ENCODE measurements around the gene IARS1. TPM values are rescaled to one million over a fixed set of nuclear protein-coding genes. Genes with fewer than 3 reads are reported as not detected.

The IARS1 gene
- total RNA-seq, 4 donors from 2014 or later, result 25.4 to 70.7 (median 48.0) TPM

DNA sequence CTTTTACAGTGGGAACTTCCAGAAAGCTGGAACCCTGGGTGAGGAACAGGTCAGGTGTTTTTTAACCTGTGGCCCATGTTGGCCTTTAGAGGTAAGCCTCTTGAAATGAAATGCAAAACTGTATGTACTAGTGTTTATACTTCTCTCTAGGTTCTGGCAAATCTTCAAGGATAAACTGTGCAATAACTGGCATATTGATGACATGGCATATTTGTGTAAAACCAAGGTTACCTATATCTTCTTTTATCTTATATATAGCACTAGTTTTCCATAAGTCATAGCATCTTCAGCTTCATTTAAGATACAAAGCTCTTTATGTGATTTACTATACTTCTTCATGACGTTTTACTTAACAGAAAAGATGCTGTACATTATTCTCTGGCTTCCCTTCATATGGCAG is 7.4 kb upstream of the IARS1 start:
- H3K36me3 ChIP-seq, result peaks cover 0 to 90% (median 43%) of the 10 kb centered on the region in 4 donors

GRCh38 chr9:92299116-92299515 is 5.6 kb upstream of the IARS1 start:
- Histone ChIP-seq H3K27me3 (no peaks in the 10 kb centered on the region), H3K9me3 (no peaks in the 10 kb centered on the region), H3K36me3 (peaks cover 0 to 71% (median 34%) of the 10 kb centered on the region in 4 donors), H3K4me3 (no peak overlapping the region), H3K4me1 (peaks cover 0 to 9% (median 6%) of the 10 kb centered on the region in 4 donors), H3K27ac (no peak overlapping the region)
- in situ Hi-C loops (cut with MboI; ENCODE audit: low pct_ligation_motif_present in 1 of 4, low pct_unique_long_range_greater_than_20kb in 1 of 4, low sequenced_read_pairs in 3 of 4), result no loop called here
- 67 to 95% methylated on average over 1 of the region's 1 CpG for WGBS, 2 donors (ENCODE audit: low coverage in 1 of 2)
- intact Hi-C loops (cut with DNase I; ENCODE audit: low total_unique reads), result loop anchor here (10.0 kb wide), 1 partner anchor 164 kb away; no protein-coding TSS in a partner anchor
- DNase-seq, result no peak
- TF ChIP-seq EP300 (IDR thresholded peaks at IDR 0.05; ENCODE audit: low read depth), result no peak
- TF ChIP-seq POLR2A (IDR thresholded peaks at IDR 0.05), result no peak

More for the DNA sequence above, 7.4 kb upstream of the IARS1 start:
- in situ Hi-C loops (cut with MboI; ENCODE audit: low pct_ligation_motif_present in 1 of 4, low pct_unique_long_range_greater_than_20kb in 1 of 4, low sequenced_read_pairs in 3 of 4) (loop anchor here in 1 of 4 donors (25.0 kb wide), 1 partner anchor 336 kb away; no protein-coding TSS in a partner anchor), intact Hi-C loops (cut with DNase I; ENCODE audit: low total_unique reads) (no loop called here)
- no peaks in the 10 kb centered on the region for H3K27me3 ChIP-seq
- H3K27ac ChIP-seq, result no peak overlapping the region
- DNase-seq, result no peak
- H3K4me3 ChIP-seq, result no peak overlapping the region
- TF ChIP-seq POLR2AphosphoS5 (IDR thresholded peaks at IDR 0.05) (no peak), EP300 (IDR thresholded peaks at IDR 0.05; ENCODE audit: low read depth) (no peak), POLR2A (IDR thresholded peaks at IDR 0.05) (no peak)
- TF ChIP-seq, protein P1, sequence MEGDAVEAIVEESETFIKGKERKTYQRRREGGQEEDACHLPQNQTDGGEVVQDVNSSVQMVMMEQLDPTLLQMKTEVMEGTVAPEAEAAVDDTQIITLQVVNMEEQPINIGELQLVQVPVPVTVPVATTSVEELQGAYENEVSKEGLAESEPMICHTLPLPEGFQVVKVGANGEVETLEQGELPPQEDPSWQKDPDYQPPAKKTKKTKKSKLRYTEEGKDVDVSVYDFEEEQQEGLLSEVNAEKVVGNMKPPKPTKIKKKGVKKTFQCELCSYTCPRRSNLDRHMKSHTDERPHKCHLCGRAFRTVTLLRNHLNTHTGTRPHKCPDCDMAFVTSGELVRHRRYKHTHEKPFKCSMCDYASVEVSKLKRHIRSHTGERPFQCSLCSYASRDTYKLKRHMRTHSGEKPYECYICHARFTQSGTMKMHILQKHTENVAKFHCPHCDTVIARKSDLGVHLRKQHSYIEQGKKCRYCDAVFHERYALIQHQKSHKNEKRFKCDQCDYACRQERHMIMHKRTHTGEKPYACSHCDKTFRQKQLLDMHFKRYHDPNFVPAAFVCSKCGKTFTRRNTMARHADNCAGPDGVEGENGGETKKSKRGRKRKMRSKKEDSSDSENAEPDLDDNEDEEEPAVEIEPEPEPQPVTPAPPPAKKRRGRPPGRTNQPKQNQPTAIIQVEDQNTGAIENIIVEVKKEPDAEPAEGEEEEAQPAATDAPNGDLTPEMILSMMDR (IDR thresholded peaks at IDR 0.05), result no peak
- H3K9me3 ChIP-seq, result no peaks in the 10 kb centered on the region
- WGBS, 2 donors (ENCODE audit: low coverage in 1 of 2), result 60 to 72% methylated on average over 1 of the region's 1 CpG
- H3K4me1 ChIP-seq, result no peaks in the 10 kb centered on the region

DNA sequence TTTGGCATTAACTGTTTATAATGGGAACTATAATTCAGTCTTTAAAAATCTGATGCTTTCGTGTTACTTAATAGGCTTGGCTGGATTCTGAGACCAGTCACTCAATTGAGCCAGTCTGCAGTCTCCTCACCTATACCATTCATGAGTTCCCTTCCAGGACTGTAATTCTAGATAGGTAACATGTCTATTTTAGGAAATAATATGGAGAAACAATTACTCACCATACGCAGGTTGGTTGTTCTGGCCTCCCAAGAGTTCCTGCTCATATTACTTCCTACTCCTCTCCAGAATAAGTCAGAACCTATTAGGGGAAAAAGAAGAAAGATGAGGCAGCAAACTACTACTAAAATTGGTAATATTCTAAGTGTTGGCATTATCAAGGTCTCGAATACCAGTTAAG is 4.5 kb upstream of the IARS1 start:
- no peaks in the 10 kb centered on the region for H3K27me3 ChIP-seq
- in situ Hi-C loops (cut with MboI; ENCODE audit: low pct_ligation_motif_present in 1 of 4, low pct_unique_long_range_greater_than_20kb in 1 of 4, low sequenced_read_pairs in 3 of 4), result no loop called here
- no peaks in the 10 kb centered on the region for H3K9me3 ChIP-seq
- no peak for TF ChIP-seq EP300 (IDR thresholded peaks at IDR 0.05; ENCODE audit: low read depth)
- TF ChIP-seq, protein P1 (IDR thresholded peaks at IDR 0.05), result no peak
- H3K4me1 ChIP-seq, result peaks cover 0 to 10% (median 6%) of the 10 kb centered on the region in 4 donors
- peaks cover 0 to 61% (median 29%) of the 10 kb centered on the region in 4 donors for H3K36me3 ChIP-seq
- no peak for DNase-seq
- 82 to 94% methylated on average over 2 to 3 of the region's 3 CpGs for WGBS, 2 donors (ENCODE audit: low coverage in 1 of 2)
- no peak overlapping the region for H3K4me3 ChIP-seq
- intact Hi-C loops (cut with DNase I; ENCODE audit: low total_unique reads), result loop anchor here (10.0 kb wide), 1 partner anchor 163 kb away; no protein-coding TSS in a partner anchor
- no peak overlapping the region for H3K27ac ChIP-seq

DNA sequence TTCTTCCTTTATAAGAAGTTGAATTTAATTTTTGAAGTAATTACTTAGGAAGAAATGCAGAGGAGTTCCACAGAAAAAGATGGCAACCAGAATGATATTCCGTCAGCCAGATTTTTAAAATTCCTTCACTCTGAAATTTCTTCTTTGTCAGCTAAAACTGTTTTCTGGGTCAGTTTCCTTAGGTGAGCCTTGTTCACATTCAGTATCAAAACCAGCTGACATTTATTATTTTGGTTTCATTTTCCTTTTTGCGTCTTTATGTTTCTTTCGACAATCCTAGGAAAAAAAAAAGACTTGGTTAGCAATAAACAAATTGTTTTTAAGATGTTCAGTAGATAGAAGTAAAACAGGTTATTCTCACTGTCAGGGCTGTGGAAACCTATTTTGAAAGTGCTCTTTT is 4.1 kb upstream of the IARS1 start:
- Histone ChIP-seq H3K36me3 (peaks cover 0 to 57% (median 27%) of the 10 kb centered on the region in 4 donors), H3K9me3 (no peaks in the 10 kb centered on the region), H3K27ac (no peak overlapping the region), H3K4me1 (peaks cover 2 to 14% (median 10%) of the 10 kb centered on the region in 4 donors), H3K27me3 (no peaks in the 10 kb centered on the region), H3K4me3 (no peak overlapping the region)
- 74 to 79% methylated on average over 3 of the region's 3 CpGs for WGBS, 2 donors (ENCODE audit: low coverage in 1 of 2)
- no peak for TF ChIP-seq POLR2AphosphoS5 (IDR thresholded peaks at IDR 0.05)
- no peak for TF ChIP-seq POLR2A (IDR thresholded peaks at IDR 0.05)
- TF ChIP-seq EP300 (IDR thresholded peaks at IDR 0.05; ENCODE audit: low read depth), result no peak
- TF ChIP-seq, protein P1 (IDR thresholded peaks at IDR 0.05), result no peak
- no peak for DNase-seq
- intact Hi-C loops (cut with DNase I; ENCODE audit: low total_unique reads), result loop anchor here (10.0 kb wide), 1 partner anchor 163 kb away; no protein-coding TSS in a partner anchor
- in situ Hi-C loops (cut with MboI; ENCODE audit: low pct_ligation_motif_present in 1 of 4, low pct_unique_long_range_greater_than_20kb in 1 of 4, low sequenced_read_pairs in 3 of 4), result no loop called here
